SIG-M5 treated with dmso at 0.1 percent for 504 hours (cell line): ENCODE measurements around the gene IGHMBP2.
A peak's percentile ranks its signal among the peaks of the same experiment; 100 is the strongest.

Experiments
- DNase-seq: peaks from one replicate; lab custom pipeline; 2025; ENCODE audit not compliant: unreplicated experiment; lab: John Stamatoyannopoulos, UW

The IGHMBP2 gene

GRCh38 chr11:68927280-68928135 is 23.8 kb downstream of the IGHMBP2 start:
- peak; percentile 70 for DNase-seq

GRCh38 chr11:68928136-68928880 is 24.6 kb downstream of the IGHMBP2 start:
- no peak for DNase-seq

- no peak for DNase-seq
These were observed 25.4 kb downstream of the IGHMBP2 start for GRCh38 chr11:68929135-68929534.

GRCh38 chr11:68929706-68930570 is 26.2 kb downstream of the IGHMBP2 start:
- DNase-seq, result no peak

- DNase-seq, result no peak
These were observed 27.5 kb downstream of the IGHMBP2 start for GRCh38 chr11:68930991-68931855.

GRCh38 chr11:68931911-68932310 is 28.2 kb downstream of the IGHMBP2 start:
- DNase-seq, result no peak

GRCh38 chr11:68932358-68932757 is 28.7 kb downstream of the IGHMBP2 start:
- DNase-seq, result no peak

GRCh38 chr11:68932933-68933577 is 29.4 kb downstream of the IGHMBP2 start:
- DNase-seq, result no peak

- DNase-seq, result no peak
These were observed 30.1 kb downstream of the IGHMBP2 start for GRCh38 chr11:68933605-68934320.

GRCh38 chr11:68934321-68934645 is 30.6 kb downstream of the IGHMBP2 start:
- no peak for DNase-seq

GRCh38 chr11:68934666-68935065 is 31.0 kb downstream of the IGHMBP2 start:
- no peak for DNase-seq

GRCh38 chr11:68935066-68935465 is 31.4 kb downstream of the IGHMBP2 start:
- no peak for DNase-seq

GRCh38 chr11:68935516-68936357 is 32.0 kb downstream of the IGHMBP2 start:
- DNase-seq, result no peak

- DNase-seq, result no peak
These were observed 32.6 kb downstream of the IGHMBP2 start for GRCh38 chr11:68936358-68936636.

GRCh38 chr11:68936676-68937620 is 33.3 kb downstream of the IGHMBP2 start:
- DNase-seq, result no peak

GRCh38 chr11:68938088-68938487 is 34.4 kb downstream of the IGHMBP2 start:
- DNase-seq, result no peak

GRCh38 chr11:68938816-68939582 is 35.3 kb downstream of the IGHMBP2 start:
- DNase-seq, result no peak
